ENCODE measurements around the gene UBE2J2. TPM values are rescaled to one million over a fixed set of nuclear protein-coding genes. Genes with fewer than 3 reads are reported as not detected.
A peak's percentile ranks its signal among the peaks of the same experiment; 100 is the strongest.

The UBE2J2 gene
- total RNA-seq, 2 experiments from 2014 or later: 41.4 to 41.5 TPM

GRCh38 chr1:1310476-1311053, 36.9 kb upstream of the UBE2J2 start:
- peaks cover 39% of the 10 kb centered on the region for H3K4me1 ChIP-seq (ENCODE audit: insufficient read depth, low read length)
- CTCF ChIA-PET: no interaction called here

GRCh38 chr1:1310109-1310385, 36.4 kb upstream of the UBE2J2 start:
- ATAC-seq (ENCODE audit: poor library complexity) (no peak), DNase-seq (no peak)
- no peaks in the 10 kb centered on the region for H3K9me3 ChIP-seq (ENCODE audit: control insufficient read depth in 1 of 2, insufficient read depth in 1 of 2, low read length in 2 of 2)
- peaks cover 26% of the 10 kb centered on the region for H3K36me3 Mint-ChIP-seq (ENCODE audit: low read depth)
- H3K27me3 Mint-ChIP-seq: no peaks in the 10 kb centered on the region
- no peaks in the 10 kb centered on the region for H3K9me3 Mint-ChIP-seq
- no peaks in the 10 kb centered on the region for H3K27me3 ChIP-seq (ENCODE audit: control insufficient read depth in 1 of 2, insufficient read depth in 2 of 2, low read length in 2 of 2)
- POLR2A ChIA-PET: interaction anchor here (0.9 to 1.5 kb wide), 2 partner anchors 15 to 65 kb away, joined by 3 to 4 read pairs; no protein-coding TSS in a partner anchor
- H3K4me1 Mint-ChIP-seq (ENCODE audit: low read depth): peaks cover 25% of the 10 kb centered on the region
- peak overlapping the region; percentile 71 for H3K4me3 Mint-ChIP-seq
- H3K36me3 ChIP-seq (ENCODE audit: insufficient read depth, low read length): peaks cover 48% of the 10 kb centered on the region
- intact Hi-C loops (cut with DNase I, micrococcal nuclease): no loop called here
- TF ChIP-seq CTCF (IDR thresholded peaks at IDR 0.05): no peak
- H3K4me1 ChIP-seq (ENCODE audit: insufficient read depth, low read length): peaks cover 41% of the 10 kb centered on the region
- no peak overlapping the region for H3K4me3 ChIP-seq (ENCODE audit: low read length)
- peak overlapping the region; percentile 36 for H3K27ac Mint-ChIP-seq
- CTCF ChIA-PET: no interaction called here
- peak overlapping the region in 1 of 2 donors; percentile 4 for H3K27ac ChIP-seq (ENCODE audit: low read depth in 1 of 2, low read length in 2 of 2)

More at GRCh38 chr1:1310476-1311053, 36.9 kb upstream of the UBE2J2 start:
- no peak for DNase-seq
- no peaks in the 10 kb centered on the region for H3K27me3 Mint-ChIP-seq
- no peaks in the 10 kb centered on the region for H3K9me3 ChIP-seq (ENCODE audit: control insufficient read depth in 1 of 2, insufficient read depth in 1 of 2, low read length in 2 of 2)
- peaks cover 29% of the 10 kb centered on the region for H3K36me3 Mint-ChIP-seq (ENCODE audit: low read depth)
- peaks cover 51% of the 10 kb centered on the region for H3K36me3 ChIP-seq (ENCODE audit: insufficient read depth, low read length)
- H3K4me3 ChIP-seq (ENCODE audit: low read length): no peak overlapping the region
- H3K4me3 Mint-ChIP-seq: peak overlapping the region; percentile 71
- ATAC-seq (ENCODE audit: poor library complexity): no peak
- peaks cover 20% of the 10 kb centered on the region for H3K4me1 Mint-ChIP-seq (ENCODE audit: low read depth)
- no peak for TF ChIP-seq CTCF (IDR thresholded peaks at IDR 0.05)
- H3K27me3 ChIP-seq (ENCODE audit: control insufficient read depth in 1 of 2, insufficient read depth in 2 of 2, low read length in 2 of 2): no peaks in the 10 kb centered on the region
- POLR2A ChIA-PET: interaction anchor here (0.9 to 1.5 kb wide), 2 partner anchors 15 to 65 kb away, joined by 3 to 4 read pairs; no protein-coding TSS in a partner anchor
- no peaks in the 10 kb centered on the region for H3K9me3 Mint-ChIP-seq
- H3K27ac Mint-ChIP-seq: peak overlapping the region; percentile 36
- intact Hi-C loops (cut with DNase I, micrococcal nuclease): no loop called here
- no peak overlapping the region for H3K27ac ChIP-seq (ENCODE audit: low read depth in 1 of 2, low read length in 2 of 2)

GRCh38 chr1:1309251-1310108, 35.8 kb upstream of the UBE2J2 start:
- Histone ChIP-seq H3K27ac (ENCODE audit: low read depth in 1 of 2, low read length in 2 of 2) (peak overlapping the region; percentile 22 to 59), H3K9me3 (ENCODE audit: control insufficient read depth in 1 of 2, insufficient read depth in 1 of 2, low read length in 2 of 2) (no peaks in the 10 kb centered on the region), H3K36me3 (ENCODE audit: insufficient read depth, low read length) (peaks cover 42% of the 10 kb centered on the region), H3K4me3 (ENCODE audit: low read length) (peak overlapping the region; percentile 60), H3K4me1 (ENCODE audit: insufficient read depth, low read length) (peaks cover 43% of the 10 kb centered on the region), H3K27me3 (ENCODE audit: control insufficient read depth in 1 of 2, insufficient read depth in 2 of 2, low read length in 2 of 2) (no peaks in the 10 kb centered on the region)
- no peak for TF ChIP-seq CTCF (IDR thresholded peaks at IDR 0.05)
- POLR2A ChIA-PET: interaction anchor here (0.9 to 1.5 kb wide), 2 partner anchors 16 to 66 kb away, joined by 3 to 4 read pairs; no protein-coding TSS in a partner anchor
- H3K4me1 Mint-ChIP-seq (ENCODE audit: low read depth): peaks cover 25% of the 10 kb centered on the region
- peak overlapping the region; percentile 76 for H3K4me3 Mint-ChIP-seq
- intact Hi-C loops (cut with DNase I, micrococcal nuclease): loop anchor here (5.0 to 10.0 kb wide), 4 partner anchors 65 to 275 kb away; partner anchors contain the start of genes AURKAIP1 (in 1 of the 2) and C1orf159 (in 1 of the 2)
- CTCF ChIA-PET: no interaction called here
- DNase-seq: peak in 2 of 14 experiments; percentile 44 to 57
- no peaks in the 10 kb centered on the region for H3K9me3 Mint-ChIP-seq
- H3K36me3 Mint-ChIP-seq (ENCODE audit: low read depth): peaks cover 23% of the 10 kb centered on the region
- no peaks in the 10 kb centered on the region for H3K27me3 Mint-ChIP-seq
- peak overlapping the region; percentile 83 for H3K27ac Mint-ChIP-seq
- no peak for ATAC-seq (ENCODE audit: poor library complexity)
